Mucosa of descending colon (tissue), 3 donors: ENCODE results near the gene SUPT16H. TPM values are rescaled to one million over a fixed set of nuclear protein-coding genes. Genes with fewer than 3 reads are reported as not detected.

Experiments
- ATAC-seq: fragments of 200-7000 bp; cut with Tn5 transposase; one replicate; pipeline ENCODE4 v1.9.1; 2020; ENCODE audit warnings: mild to moderate bottlenecking, moderate library complexity
- DNase-seq, 3 donors: peaks; one replicate each; pipeline ENCODE4 v3.0.0-alpha.2; 2020
- H3K36me3 ChIP-seq: fragments of 200-600 bp; one replicate; pipeline ENCODE4 v1.8.0; 2021; ENCODE audit warnings: low read depth, mild to moderate bottlenecking
- H3K4me1 ChIP-seq: fragments of 200-600 bp; one replicate; pipeline ENCODE4 v1.8.0; 2021; ENCODE audit warnings: low read depth, mild to moderate bottlenecking
- H3K4me3 ChIP-seq: fragments of 200-600 bp; one replicate; pipeline ENCODE4 v1.8.0; 2021; ENCODE audit warnings: mild to moderate bottlenecking
- H3K9me3 ChIP-seq: fragments of 200-600 bp; one replicate; pipeline ENCODE4 v1.8.0; 2021; ENCODE audit warnings: mild to moderate bottlenecking
- CTCF ChIP-seq: fragments of 200-600 bp; IDR thresholded peaks from one replicate; pipeline ENCODE4 v1.8.0; 2022; ENCODE audit warnings: antibody characterized with exemption, mild to moderate bottlenecking
- intact Hi-C, 2 donors: fragments of 100-400 bp; cut with DNase I in 1 of 2; cut with micrococcal nuclease in 1 of 2; formaldehyde crosslinking; loops; one replicate each; pipeline versions ENCODE4 v1.11.0 to v1.11.1; 2022; cut with DNase I, micrococcal nuclease
- total RNA-seq, 3 donors: library from RNA; stranded (reverse); fragmentation: NEBNext Ultra II Directional in 2 of 3; extraction: Animal tissue kit (Norgen Biotek cat#: 25700) in 2 of 3; gene quantifications; one replicate each; pipeline versions ENCODE4 v1.2.1 to v1.2.4, GENCODE V29; 2021 to 2023
- donor health status: DM: no; HTN: no; CAD: no; lungs with moderate emphysema.
- donor health status: DM: no; HTN: no; CAD: no.
- donor health status: DM: no; HTN: yes; CAD: no.

SUPT16H gene
- total RNA-seq, 3 donors from 2014 or later: 36.5 to 63.3 (median 48.1) TPM

- Histone ChIP-seq H3K36me3 (no peaks in the 10 kb centered on the region), H3K9me3 (no peaks in the 10 kb centered on the region), H3K4me1 (no peaks in the 10 kb centered on the region), H3K4me3 (no peak overlapping the region)
- TF ChIP-seq CTCF: no peak
- intact Hi-C loops: no loop called here
- no peak for DNase-seq
- peak; percentile 72 for ATAC-seq
Observed at GRCh38 chr14:21343035-21343794, 40.6 kb downstream of the SUPT16H start.

GRCh38 chr14:21334202-21334906 is 49.5 kb downstream of the SUPT16H start:
- TF ChIP-seq CTCF: no peak
- DNase-seq (no peak), ATAC-seq (no peak)
- Histone ChIP-seq H3K36me3 (no peaks in the 10 kb centered on the region), H3K4me1 (no peaks in the 10 kb centered on the region), H3K4me3 (no peak overlapping the region), H3K9me3 (no peaks in the 10 kb centered on the region)
- intact Hi-C loops: no loop called here

- no peak for ATAC-seq
- no peak for DNase-seq
- TF ChIP-seq CTCF: no peak
- Histone ChIP-seq H3K4me3 (no peak overlapping the region), H3K9me3 (no peaks in the 10 kb centered on the region), H3K4me1 (no peaks in the 10 kb centered on the region), H3K36me3 (no peaks in the 10 kb centered on the region)
- intact Hi-C loops: no loop called here
Observed at GRCh38 chr14:21332950-21333349, 50.9 kb downstream of the SUPT16H start.

- intact Hi-C loops: no loop called here
- Histone ChIP-seq H3K4me3 (no peak overlapping the region), H3K4me1 (no peaks in the 10 kb centered on the region), H3K9me3 (no peaks in the 10 kb centered on the region), H3K36me3 (no peaks in the 10 kb centered on the region)
- no peak for DNase-seq
- no peak for ATAC-seq
- no peak for TF ChIP-seq CTCF
Observed at GRCh38 chr14:21326972-21327371, 56.8 kb downstream of the SUPT16H start.

GRCh38 chr14:21322716-21323115 is 61.1 kb downstream of the SUPT16H start:
- no peak for ATAC-seq

More at GRCh38 chr14:21322716-21323115, 61.1 kb downstream of the SUPT16H start:
- Histone ChIP-seq H3K4me3 (no peak overlapping the region), H3K4me1 (no peaks in the 10 kb centered on the region), H3K36me3 (no peaks in the 10 kb centered on the region), H3K9me3 (no peaks in the 10 kb centered on the region)
- DNase-seq: no peak
- TF ChIP-seq CTCF: no peak
- intact Hi-C loops: no loop called here
